GM12873 (cell line): Measurements from ENCODE around the gene ELOVL6.

ENCODE experiments used
- CTCF ChIP-seq: IDR thresholded peaks from 2 replicates; pipeline ENCODE4 v1.5.1; 2012; ENCODE audit warnings: low read depth, mild to moderate bottlenecking, moderate library complexity, low read length, control low read depth; ENCODE audit not compliant: insufficient read depth; ENCODE audit errors: missing control alignments

ELOVL6 gene

DNA sequence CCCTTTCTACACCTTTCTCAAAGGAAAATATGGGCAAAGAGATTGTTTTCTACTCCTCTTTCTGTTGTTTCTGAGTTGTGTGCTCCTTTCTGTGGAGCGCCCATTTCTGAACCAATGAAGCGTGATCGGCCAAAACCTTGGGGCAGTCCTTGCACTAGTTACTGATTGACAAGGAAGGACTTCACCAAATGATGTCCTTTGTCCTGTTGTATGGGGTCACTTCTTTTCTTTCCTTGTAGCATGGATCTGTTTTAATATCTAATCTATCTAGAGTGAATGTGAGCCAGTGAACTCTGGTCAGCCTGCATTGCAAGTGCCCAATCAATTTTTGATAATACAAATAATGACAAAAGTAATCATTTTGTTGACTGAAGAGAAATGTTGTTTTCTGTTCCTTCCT, 191.2 kb downstream of the ELOVL6 start:
- no peak for TF ChIP-seq CTCF

DNA sequence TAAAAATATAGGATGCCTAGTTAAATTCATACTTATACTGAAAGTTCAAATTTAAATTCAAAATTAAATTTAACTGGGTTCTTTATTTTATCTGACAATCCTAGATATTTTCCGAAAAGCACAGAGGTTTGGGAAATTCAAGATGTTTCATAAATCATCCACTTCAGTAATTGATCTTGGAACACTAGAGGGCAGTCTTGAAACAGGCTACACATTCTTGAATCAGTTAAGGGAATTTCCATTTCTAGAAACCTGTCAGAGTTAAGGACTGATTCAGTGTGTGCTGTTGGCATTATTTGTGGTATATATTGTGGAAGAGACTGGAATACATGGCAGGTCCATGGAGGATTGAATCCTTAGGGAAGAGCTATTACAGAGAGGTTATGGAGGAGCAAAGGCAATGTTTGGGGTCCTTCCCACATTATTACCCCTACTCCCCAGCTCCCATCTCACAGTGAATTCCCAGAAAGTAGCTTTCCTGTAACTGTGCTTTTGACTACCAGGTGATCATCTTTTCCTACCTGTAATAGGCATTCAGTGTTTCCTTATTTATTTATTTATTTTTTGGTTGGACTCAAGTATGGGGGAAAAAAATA, 192.9 kb downstream of the ELOVL6 start:
- peak; percentile 64 for TF ChIP-seq CTCF

DNA sequence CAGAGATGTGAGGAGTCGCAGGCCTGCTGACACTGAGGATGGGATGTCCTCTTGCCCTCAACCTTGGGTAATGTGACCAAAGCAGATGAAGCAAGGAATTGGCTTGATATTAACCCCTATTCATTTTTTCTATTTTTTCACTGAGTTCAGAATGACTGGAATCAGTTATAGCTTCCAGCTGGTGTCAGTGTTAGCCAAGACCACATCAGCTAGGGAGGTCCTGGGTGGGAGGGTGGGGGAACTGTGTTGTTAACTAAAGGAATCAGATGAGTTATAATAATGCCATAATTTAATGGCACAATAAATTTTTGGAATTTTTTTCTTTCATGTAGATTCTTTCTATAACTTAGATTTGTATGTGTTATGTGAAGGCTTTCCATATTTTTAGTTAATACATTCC, 193.9 kb downstream of the ELOVL6 start:
- TF ChIP-seq CTCF = no peak

- no peak for TF ChIP-seq CTCF
Observed at GRCh38 chr4:110003401-110004187, 194.8 kb downstream of the ELOVL6 start.

DNA sequence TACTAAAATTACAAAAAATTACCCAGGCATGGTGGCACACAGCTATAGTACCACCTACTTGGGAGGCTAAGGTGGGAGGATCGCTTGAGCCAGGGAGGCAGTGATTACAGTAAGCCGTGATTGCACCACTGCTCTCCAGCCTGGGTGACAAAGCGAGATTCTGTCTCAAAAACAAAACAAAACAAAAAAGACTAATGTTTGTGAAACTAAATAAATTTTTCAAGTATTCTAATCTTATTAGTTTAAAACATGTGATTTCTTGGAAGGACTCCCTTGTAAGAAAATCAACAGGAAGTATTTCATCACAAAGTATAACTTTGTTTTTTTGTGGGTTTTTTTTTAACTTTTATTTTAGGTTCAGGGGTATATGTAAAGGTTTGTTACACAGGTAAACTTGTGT, 196.1 kb downstream of the ELOVL6 start:
- no peak for TF ChIP-seq CTCF

DNA sequence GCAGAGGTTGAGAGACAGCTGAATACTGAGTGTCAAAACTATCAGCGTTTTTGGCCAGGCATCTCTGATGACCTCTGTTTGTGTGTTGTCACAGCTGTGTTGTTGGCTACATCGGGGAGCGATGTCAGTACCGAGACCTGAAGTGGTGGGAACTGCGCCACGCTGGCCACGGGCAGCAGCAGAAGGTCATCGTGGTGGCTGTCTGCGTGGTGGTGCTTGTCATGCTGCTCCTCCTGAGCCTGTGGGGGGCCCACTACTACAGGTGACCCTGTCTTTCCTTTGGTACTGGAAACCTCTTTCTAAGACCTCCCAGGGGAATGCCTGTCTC, 198.9 kb downstream of the ELOVL6 start:
- TF ChIP-seq CTCF = no peak

DNA sequence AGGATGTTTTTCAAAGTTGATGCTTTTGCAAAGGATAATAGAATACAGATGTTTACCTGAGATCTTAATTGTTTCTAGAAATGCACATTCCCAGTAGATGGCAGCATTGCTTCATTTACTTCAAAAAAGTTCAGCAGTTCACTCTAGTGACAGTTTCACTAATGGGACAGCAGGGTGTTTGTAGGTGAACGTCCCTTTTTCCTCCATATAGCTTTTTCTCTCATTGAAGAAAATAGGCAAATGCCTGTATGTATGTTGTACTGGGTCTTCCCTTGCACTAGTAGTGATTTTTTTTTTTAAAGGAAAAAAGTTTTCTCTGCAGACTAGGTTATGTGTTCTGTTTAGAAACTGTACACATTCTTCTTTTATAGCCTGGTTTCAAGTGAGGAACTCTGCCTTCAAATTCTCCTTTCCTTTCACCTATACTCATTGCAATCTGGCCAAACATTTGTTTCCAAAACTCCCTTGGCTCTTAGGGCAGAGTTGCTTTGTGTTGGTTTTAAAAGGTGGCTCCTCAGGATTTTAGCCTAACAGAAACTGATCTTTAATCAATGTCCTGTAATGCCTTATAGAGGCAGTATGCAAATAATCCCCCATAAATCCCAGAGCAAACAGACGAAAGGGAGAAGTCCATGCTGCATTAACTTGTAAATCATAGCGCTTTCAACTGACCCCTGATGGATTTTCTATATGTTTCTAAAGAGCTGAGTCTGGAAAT, 199.4 kb downstream of the ELOVL6 start:
- TF ChIP-seq CTCF = peak; percentile 63
